NB4 (cell line): ENCODE results near the gene IL18.

Experiments used
- CTCF ChIP-seq: IDR thresholded peaks from one replicate; pipeline ENCODE4 v1.5.1; 2012; ENCODE audit warnings: low read depth, low read length
- POLR2A ChIP-seq: IDR thresholded peaks from 2 replicates; pipeline ENCODE4 v1.6.1; 2011; ENCODE audit warnings: mild to moderate bottlenecking; ENCODE audit not compliant: insufficient read length; ENCODE audit errors: extremely low read depth

GRCh38 chr11:112123129-112123528 is 40.8 kb downstream of the IL18 start:
- TF ChIP-seq CTCF (no peak), POLR2A (no peak)
